Stromal cell of bone marrow (primary cell): Measurements from ENCODE around the gene PRKCE.

Experiments
- DNase-seq: peaks from one replicate; pipeline ENCODE4 v3.0.0-alpha.2; 2012; ENCODE audit warnings: low read depth

PRKCE gene

GRCh38 chr2:45755585-45756335 lies 104.3 kb downstream of the PRKCE start:
- DNase-seq, result peak; percentile 48

DNA sequence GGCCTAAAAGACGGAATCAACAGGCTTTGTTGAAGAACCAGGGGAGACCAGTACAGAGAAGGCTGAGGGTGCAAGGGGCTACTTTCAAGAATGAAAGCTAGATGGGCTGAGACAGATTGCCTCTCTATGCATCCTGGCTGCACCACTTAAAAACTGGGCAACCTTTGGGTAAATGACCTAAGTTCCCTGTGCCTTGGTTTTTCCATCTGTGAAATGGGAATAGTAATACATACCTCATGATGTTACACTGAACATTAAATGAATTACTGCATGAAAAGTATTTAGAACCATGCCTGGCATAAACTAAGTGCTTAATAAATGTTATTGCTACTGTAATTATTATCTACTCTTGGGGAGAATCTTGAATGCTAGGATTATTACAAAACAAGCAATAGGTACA lies 106.5 kb downstream of the PRKCE start:
- no peak for DNase-seq

DNA sequence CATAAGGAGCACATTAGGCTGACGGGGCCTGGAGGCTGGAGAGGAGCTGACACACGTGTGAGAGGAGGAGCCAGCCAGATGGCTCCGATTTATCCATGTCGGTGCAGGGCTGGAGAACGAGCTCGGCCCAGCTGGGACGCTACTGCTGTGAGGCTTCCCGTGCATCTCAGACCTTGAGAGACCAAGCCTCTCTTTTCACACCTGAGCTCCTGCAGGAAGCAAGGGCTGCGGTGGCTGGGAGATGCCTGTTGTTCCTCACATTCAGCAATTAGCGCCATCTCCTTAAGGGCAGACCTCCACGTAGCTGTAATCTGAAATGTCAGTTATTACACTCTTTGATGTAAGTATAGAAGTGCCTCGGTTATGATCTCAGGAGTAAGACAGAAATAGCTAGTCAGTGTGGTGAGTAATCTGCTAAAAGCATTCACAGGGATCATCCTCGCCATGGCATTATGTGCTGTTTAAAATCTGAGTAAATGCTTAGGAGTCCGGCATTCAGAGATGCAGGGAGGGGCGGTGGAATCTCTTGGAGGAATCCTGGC lies 107.9 kb downstream of the PRKCE start:
- no peak for DNase-seq

- DNase-seq, result no peak
These were observed 110.2 kb downstream of the PRKCE start for GRCh38 chr2:45761635-45762034.

GRCh38 chr2:45763255-45763654 lies 111.8 kb downstream of the PRKCE start:
- DNase-seq, result no peak

DNA sequence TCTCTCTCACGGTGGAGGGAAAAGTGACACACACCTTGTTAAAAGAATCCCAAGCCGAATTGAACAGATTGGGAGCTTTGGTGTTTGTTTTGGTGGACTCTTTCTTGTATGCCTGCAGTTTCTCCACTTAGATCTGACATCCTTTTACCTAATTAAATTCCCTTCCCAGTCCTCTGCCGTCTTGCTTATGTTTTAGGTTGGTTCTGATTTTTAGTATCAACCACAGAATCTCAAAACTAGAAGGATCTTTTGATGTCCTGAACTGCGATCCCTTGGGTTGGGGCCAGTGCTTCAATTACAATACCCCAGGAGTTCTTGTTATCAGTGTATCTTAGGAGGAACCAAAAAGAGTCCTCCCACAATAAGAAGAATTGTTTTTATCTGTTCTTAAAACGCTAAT lies 112.3 kb downstream of the PRKCE start:
- no peak for DNase-seq

DNA sequence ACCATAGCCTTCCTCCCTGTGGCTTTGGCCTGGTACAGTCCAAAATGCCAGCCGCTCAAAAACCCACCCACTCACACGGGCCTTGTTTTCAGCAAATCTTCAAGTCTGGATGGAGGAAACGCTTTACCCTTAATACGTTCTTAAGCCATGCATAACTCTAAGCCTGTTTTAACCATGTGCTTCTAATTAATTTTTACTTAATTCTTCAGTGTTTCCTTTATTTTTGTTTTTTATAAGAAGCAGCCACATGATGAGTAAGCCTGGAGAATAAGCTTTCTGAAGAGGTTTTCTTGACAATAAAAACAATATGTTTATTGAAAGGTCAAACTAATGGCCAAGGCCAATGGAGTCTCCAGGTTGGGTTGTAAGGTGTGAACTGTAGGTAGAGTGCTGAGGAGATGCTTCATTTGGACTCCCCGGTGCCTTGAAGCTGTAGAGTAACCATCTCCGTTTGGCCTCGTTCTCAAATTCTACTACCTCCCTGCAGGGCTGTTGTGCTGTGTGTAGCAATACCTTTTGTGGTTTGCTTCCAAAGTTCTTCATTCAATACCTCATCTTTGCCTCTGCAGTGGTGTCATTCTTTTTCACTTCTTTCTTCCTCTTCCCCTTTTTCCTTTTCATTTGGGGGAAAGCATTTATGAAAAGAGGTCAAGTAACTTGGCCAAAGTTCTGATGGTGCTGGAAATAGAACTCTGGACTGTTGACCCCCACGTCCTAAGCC lies 113.7 kb downstream of the PRKCE start:
- no peak for DNase-seq

GRCh38 chr2:45765728-45766254 lies 114.3 kb downstream of the PRKCE start:
- DNase-seq, result no peak

DNA sequence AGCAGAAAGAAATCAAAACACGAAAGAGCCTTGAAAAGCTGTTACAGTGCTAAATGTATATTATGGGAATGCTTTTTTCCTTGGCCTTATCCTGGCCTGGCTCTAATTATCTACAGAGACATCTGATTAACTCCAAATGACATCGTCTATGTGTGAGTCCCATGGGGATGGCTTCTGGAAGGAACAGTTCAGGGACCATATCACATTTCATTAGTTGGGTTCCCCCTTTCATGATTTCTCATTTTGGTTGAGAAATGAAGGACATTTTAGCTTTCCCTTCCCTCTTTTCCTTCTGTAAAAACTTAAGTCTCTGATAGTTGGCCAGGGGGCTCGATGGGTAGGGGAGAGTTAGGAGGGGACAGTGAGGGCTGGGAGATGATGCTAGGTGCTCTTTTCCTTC lies 116.7 kb downstream of the PRKCE start:
- DNase-seq, result no peak

DNA sequence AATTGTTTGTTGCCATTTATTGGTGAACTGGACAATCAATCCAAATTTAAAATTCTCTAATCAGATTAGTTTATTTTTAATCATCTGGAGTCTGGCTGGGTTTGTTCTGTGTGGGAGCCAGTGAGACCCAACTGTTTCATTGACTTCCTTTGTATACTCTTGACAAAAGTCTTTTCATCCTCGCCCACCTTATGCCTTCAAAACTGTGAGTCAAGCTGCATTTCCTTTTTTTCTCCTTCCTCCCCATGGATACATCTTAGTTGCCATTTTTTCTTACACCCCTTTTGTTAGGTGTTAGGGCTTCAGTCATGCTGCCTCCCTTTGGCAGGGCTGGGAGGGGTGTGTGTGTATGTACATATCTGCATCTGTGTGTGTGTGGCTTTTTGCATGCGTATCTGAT lies 117.6 kb downstream of the PRKCE start:
- no peak for DNase-seq

DNA sequence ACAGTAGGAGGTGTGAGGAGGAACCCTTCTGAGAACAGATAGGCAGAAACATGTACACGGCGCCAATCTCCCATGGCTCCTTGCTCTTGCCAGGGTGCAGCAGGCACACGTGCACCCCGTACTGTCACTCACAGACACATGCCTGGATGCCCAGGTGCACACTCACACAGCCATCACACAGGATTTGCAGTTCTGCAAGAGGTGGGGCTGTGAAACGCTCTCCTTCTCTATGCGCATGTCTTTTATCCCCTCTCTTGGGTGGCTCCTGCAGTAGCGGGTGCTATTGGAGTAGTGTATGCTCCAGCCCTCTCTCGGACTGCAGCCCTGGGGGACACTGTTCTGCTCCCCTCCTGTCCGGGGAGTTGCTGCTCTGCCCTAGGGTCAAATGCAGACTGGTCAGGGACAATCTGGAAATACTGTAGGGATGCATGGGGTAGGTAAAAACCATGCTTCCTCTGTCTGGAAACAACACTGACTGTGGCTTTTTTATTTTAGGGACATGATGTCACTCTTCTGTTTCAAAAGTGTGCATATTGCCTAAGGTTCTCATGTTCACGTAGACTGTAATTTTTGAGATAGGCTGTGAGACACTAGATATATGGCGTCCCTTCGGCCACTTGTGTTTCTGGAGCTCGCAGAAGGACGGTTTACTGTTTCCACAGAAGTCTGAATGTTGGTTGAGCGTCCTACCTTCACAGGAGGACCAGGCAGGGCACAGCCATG lies 118.5 kb downstream of the PRKCE start:
- DNase-seq, result no peak

GRCh38 chr2:45770811-45771210 lies 119.3 kb downstream of the PRKCE start:
- no peak for DNase-seq

DNA sequence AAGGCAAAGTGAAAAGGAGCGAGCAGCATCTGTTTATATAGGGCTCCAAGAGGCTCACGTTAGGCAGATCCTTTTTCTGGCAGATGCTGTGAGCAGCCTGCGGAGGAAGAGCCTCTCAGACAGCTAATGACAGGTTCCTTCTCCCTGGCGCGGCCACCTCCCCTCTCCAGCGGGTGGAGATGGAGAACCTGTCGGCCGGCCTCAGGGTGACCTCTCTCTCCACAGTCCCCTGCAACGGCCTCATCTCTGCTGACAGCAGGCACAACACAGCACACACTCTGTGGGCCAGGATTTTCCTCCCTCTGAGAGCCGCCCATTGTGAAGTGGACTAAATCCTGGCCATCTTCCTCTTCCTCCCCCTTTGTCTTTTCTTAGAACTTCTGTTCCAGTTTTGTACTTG lies 119.8 kb downstream of the PRKCE start:
- DNase-seq, result no peak

DNA sequence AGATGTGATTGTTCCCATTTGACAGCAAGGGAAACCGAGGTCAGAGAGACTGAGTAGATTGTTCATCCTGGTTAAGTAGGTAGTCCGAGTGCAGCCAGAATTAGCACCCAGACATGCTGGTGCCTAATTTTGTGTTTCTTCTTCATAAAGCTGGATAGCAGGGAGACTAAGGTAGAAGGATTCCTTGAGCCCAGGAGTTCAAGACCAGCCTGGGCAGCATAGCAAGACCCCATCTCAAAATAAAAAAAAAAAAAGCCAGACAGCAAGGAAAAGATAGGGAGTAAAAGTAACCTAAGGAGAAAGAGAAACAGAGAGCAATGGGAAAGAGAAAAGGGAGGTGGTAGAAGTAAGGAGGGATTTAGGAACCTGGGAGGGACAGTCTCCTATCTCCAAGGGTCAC lies 120.6 kb downstream of the PRKCE start:
- no peak for DNase-seq

DNA sequence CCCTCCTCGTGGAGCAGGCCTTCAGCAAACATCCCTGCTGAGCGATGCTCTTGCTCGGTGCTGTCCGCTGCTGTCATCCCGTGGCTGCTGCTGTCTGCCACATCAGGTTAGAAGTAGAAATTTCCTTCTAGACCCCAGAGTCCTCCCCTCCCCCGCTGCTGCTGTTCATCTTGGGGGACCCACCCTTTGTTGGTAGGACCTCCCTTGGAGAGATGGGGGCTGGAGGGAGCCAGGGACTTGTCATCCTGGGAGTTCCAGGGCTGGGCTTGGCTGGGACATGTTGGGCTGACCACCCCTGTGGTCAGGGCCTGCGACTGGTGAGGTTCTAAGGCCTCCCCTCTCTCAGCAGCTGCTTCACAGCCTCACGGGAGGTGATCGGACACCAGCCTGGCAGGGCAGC lies 122.4 kb downstream of the PRKCE start:
- DNase-seq, result no peak

GRCh38 chr2:45774688-45775244 lies 123.3 kb downstream of the PRKCE start:
- no peak for DNase-seq

- DNase-seq, result peak; percentile 48
These were observed 124.9 kb downstream of the PRKCE start for GRCh38 chr2:45776160-45776955.

DNA sequence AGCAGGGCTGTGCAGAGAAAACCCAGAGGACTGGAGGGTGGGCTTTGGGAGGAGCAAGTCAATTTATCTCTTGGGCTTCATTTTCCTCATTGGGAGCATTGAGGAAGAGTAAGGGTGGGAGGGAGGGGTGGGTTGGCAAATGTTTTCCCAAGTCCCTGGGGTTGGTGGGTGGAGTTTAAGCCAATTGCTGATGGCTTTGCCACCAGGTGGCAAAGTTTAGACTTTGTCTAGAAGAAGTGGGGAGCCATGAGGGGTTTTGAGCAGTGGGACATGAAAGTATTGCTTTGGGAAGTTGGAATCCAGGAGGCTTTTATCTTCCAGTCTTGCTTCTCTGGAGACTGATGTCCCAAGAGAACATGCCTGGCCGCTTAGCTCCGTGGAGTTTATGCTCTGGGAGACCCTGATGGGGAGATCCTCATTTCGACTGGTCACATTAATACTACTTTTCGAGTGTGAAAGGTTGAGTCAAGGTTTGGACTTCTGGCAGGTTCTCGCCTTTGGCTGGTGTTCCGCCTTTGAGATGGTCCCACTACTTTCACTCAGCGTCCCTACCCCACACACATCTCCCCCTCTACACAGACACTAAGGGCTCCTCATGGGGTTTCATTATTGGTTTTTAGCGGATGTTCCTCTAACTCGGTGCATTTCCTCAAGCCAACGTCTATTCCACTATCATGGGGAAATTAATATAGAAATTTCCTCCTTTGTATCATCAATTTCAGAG lies 126.7 kb downstream of the PRKCE start:
- no peak for DNase-seq

DNA sequence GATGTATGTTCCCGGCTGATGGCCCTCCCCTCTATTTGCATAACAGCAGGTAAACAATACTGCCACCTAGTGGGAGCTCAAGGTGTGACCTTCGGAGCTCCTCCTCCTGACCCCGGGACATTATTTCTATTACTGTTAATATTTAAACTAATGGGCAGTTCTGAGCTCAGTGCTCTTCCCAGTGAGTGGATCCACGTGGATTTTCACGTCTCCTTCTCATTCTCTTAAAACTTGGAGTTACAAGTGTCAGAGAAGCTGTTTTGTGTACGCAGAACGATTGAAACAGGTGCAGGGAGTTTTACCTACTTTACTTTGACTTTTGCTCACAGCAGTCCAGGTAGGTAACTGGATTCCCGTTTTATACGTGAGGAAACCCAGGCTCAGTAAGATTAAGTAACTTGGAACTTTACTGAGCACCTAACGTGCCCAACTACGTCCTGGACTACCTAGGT lies 127.3 kb downstream of the PRKCE start:
- peak; percentile 39 for DNase-seq
